KMS-11 (cell line): ENCODE measurements around the gene PRKRIP1.

Source experiments
- H2AFZ ChIP-seq: fragments of 200-600 bp; sonication (generic); 2 replicates; pipeline ENCODE4 v1.6.1; 2016; ENCODE audit warnings: antibody characterized with exemption, mixed run types, low read depth
- H3K27ac ChIP-seq: fragments of 200-600 bp; sonication (generic); 2 replicates; pipeline ENCODE4 v1.6.1; 2016; ENCODE audit warnings: mild to moderate bottlenecking, mixed run types
- H3K27me3 ChIP-seq: fragments of 200-600 bp; sonication (generic); 2 replicates; pipeline ENCODE4 v1.6.1; 2017; ENCODE audit warnings: mild to moderate bottlenecking, low read depth, mixed run types, moderate library complexity; ENCODE audit not compliant: insufficient read depth
- H3K36me3 ChIP-seq: fragments of 200-600 bp; sonication (generic); 2 replicates; pipeline ENCODE4 v1.6.1; 2017; ENCODE audit warnings: mild to moderate bottlenecking, mixed run types; ENCODE audit not compliant: insufficient read depth
- H3K4me1 ChIP-seq: fragments of 200-600 bp; sonication (generic); 2 replicates; pipeline ENCODE4 v1.6.1; 2016; ENCODE audit warnings: mild to moderate bottlenecking, low read depth, mixed run types; ENCODE audit not compliant: poor library complexity, severe bottlenecking
- H3K4me2 ChIP-seq: fragments of 200-600 bp; sonication (generic); 2 replicates; pipeline ENCODE4 v1.7.0; 2016; ENCODE audit warnings: mild to moderate bottlenecking, mixed run types
- H3K4me3 ChIP-seq: fragments of 200-600 bp; sonication (generic); IDR thresholded peaks from 2 replicates; pipeline ENCODE4 v1.6.1; 2017; ENCODE audit warnings: low read depth, low read length, mixed read lengths; ENCODE audit not compliant: insufficient read depth
- H3K79me2 ChIP-seq: fragments of 200-600 bp; sonication (generic); 2 replicates; pipeline ENCODE4 v1.6.1; 2016; ENCODE audit warnings: low read depth, mixed run types; ENCODE audit not compliant: insufficient read depth
- H3K9ac ChIP-seq: fragments of 200-600 bp; sonication (generic); 2 replicates; pipeline ENCODE4 v1.6.1; 2016; ENCODE audit warnings: mild to moderate bottlenecking, mixed run types
- H4K20me1 ChIP-seq: fragments of 200-600 bp; sonication (generic); 2 replicates; pipeline ENCODE4 v1.6.1; 2016; ENCODE audit warnings: mild to moderate bottlenecking, mixed run types; ENCODE audit not compliant: insufficient read depth
- TF ChIP-seq, protein P1 (sequence below): fragments of 200-600 bp; sonication (generic); conservative IDR thresholded peaks from 2 replicates; pipeline ENCODE4 v1.6.1; 2017; ENCODE audit warnings: low read depth, mild to moderate bottlenecking, antibody characterized with exemption, low read length, moderate library complexity, mixed read lengths

PRKRIP1 gene

DNA sequence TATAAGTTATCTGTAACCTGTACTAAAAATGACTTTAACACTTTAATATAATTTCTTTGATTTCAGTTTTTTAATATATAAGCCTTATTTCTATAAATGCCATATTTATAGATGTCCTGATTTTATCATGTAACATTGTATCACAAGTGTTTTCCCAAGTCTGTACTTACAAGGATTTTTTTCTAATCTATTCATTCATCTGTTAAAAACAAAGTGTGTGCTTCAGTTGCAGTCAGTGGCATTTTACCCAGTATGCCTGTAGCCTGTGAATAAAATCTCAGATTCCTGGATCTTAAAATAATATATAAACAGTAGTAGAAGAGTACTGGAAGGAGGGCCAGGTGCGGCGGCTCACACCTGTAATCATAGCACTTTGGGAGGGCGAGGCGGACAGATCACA is 17.4 kb downstream of the PRKRIP1 start:
- no peak overlapping the region for H3K4me2 ChIP-seq
- H3K27ac ChIP-seq: no peak overlapping the region
- TF ChIP-seq, protein P1, sequence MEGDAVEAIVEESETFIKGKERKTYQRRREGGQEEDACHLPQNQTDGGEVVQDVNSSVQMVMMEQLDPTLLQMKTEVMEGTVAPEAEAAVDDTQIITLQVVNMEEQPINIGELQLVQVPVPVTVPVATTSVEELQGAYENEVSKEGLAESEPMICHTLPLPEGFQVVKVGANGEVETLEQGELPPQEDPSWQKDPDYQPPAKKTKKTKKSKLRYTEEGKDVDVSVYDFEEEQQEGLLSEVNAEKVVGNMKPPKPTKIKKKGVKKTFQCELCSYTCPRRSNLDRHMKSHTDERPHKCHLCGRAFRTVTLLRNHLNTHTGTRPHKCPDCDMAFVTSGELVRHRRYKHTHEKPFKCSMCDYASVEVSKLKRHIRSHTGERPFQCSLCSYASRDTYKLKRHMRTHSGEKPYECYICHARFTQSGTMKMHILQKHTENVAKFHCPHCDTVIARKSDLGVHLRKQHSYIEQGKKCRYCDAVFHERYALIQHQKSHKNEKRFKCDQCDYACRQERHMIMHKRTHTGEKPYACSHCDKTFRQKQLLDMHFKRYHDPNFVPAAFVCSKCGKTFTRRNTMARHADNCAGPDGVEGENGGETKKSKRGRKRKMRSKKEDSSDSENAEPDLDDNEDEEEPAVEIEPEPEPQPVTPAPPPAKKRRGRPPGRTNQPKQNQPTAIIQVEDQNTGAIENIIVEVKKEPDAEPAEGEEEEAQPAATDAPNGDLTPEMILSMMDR: no peak
- H4K20me1 ChIP-seq: no peaks in the 10 kb centered on the region; the same call in 1 of the 2 replicates
- no peak overlapping the region for H2AFZ ChIP-seq
- no peaks in the 10 kb centered on the region; the same call in 1 of the 2 replicates for H3K36me3 ChIP-seq
- H3K4me1 ChIP-seq: peaks cover 69% of the 10 kb centered on the region
- no peak overlapping the region for H3K9ac ChIP-seq
- H3K4me3 ChIP-seq: no peak overlapping the region
- H3K27me3 ChIP-seq: no peaks in the 10 kb centered on the region
- H3K79me2 ChIP-seq: peaks cover 41% of the 10 kb centered on the region

- peaks cover 89% of the 10 kb centered on the region for H3K4me1 ChIP-seq
Measured at GRCh38 chr7:102415685-102416225, 19.6 kb downstream of the PRKRIP1 start.

GRCh38 chr7:102416406-102416805 is 20.2 kb downstream of the PRKRIP1 start:
- Histone ChIP-seq H3K27ac (no peak overlapping the region), H3K9ac (no peak overlapping the region), H3K36me3 (no peaks in the 10 kb centered on the region; the same call in 1 of the 2 replicates), H4K20me1 (no peaks in the 10 kb centered on the region; the same call in 1 of the 2 replicates), H3K79me2 (peaks cover 41% of the 10 kb centered on the region), H3K4me3 (no peak overlapping the region), H3K4me1 (peaks cover 95% of the 10 kb centered on the region), H3K27me3 (no peaks in the 10 kb centered on the region), H2AFZ (no peak overlapping the region), H3K4me2 (peak overlapping the region; percentile 3; the same call in 1 of the 2 replicates)
- TF ChIP-seq, protein P1: no peak

More at GRCh38 chr7:102415685-102416225, 19.6 kb downstream of the PRKRIP1 start:
- no peaks in the 10 kb centered on the region; the same call in 1 of the 2 replicates for H4K20me1 ChIP-seq
- TF ChIP-seq, protein P1: no peak
- H3K27ac ChIP-seq: no peak overlapping the region
- no peaks in the 10 kb centered on the region; the same call in 1 of the 2 replicates for H3K36me3 ChIP-seq
- no peak overlapping the region for H3K9ac ChIP-seq
- no peak overlapping the region for H2AFZ ChIP-seq
- H3K27me3 ChIP-seq: no peaks in the 10 kb centered on the region
- H3K4me3 ChIP-seq: no peak overlapping the region
- peaks cover 41% of the 10 kb centered on the region for H3K79me2 ChIP-seq
- peak overlapping the region; percentile 3; the same call in 1 of the 2 replicates for H3K4me2 ChIP-seq

GRCh38 chr7:102417105-102417504 is 20.9 kb downstream of the PRKRIP1 start:
- Histone ChIP-seq H3K36me3 (no peaks in the 10 kb centered on the region; the same call in 1 of the 2 replicates), H4K20me1 (no peaks in the 10 kb centered on the region), H3K4me2 (no peak overlapping the region), H2AFZ (no peak overlapping the region), H3K4me1 (peaks cover 97% of the 10 kb centered on the region), H3K27ac (no peak overlapping the region), H3K27me3 (no peaks in the 10 kb centered on the region), H3K4me3 (no peak overlapping the region), H3K79me2 (peaks cover 37% of the 10 kb centered on the region), H3K9ac (no peak overlapping the region)
- TF ChIP-seq, protein P1: no peak
